Testis (tissue), 3 donors: ENCODE results near the gene SEC14L1. TPM values are rescaled to one million over a fixed set of nuclear protein-coding genes. Genes with fewer than 3 reads are reported as not detected.

Experiments used
- DNase-seq: peaks from one replicate; pipeline ENCODE4 v3.0.0-alpha.2; 2019
- H3K27ac ChIP-seq, 2 donors: fragments of 200-600 bp; sonication (generic); one replicate each; pipeline ENCODE4 v1.5.1; 2019
- H3K27me3 ChIP-seq: fragments of 200-600 bp; sonication (generic); one replicate; pipeline ENCODE4 v1.5.1; 2019
- H3K36me3 ChIP-seq: fragments of 200-600 bp; sonication (generic); one replicate; pipeline ENCODE4 v1.5.1; 2017; ENCODE audit warnings: low read depth; ENCODE audit errors: missing control alignments
- H3K4me1 ChIP-seq: fragments of 200-600 bp; sonication (generic); one replicate; pipeline ENCODE4 v1.5.1; 2019
- H3K4me3 ChIP-seq, 2 donors: fragments of 200-600 bp; sonication (generic); one replicate each; pipeline ENCODE4 v1.5.1; 2017 to 2019
- H3K9me3 ChIP-seq: fragments of 200-600 bp; sonication (generic); one replicate; pipeline ENCODE4 v1.5.1; 2017
- CTCF ChIP-seq, 3 experiments: fragments of 450-650 bp in 2 of 3; fragments of 200-600 bp in 1 of 3; sonication (generic) in 1 of 3; IDR thresholded peaks; one replicate each; pipeline ENCODE4 v1.5.1; 2016 to 2019; ENCODE audit warnings: antibody characterized with exemption in 3 of 3, mild to moderate bottlenecking in 2 of 3, moderate library complexity in 1 of 3
- POLR2A ChIP-seq: fragments of 450-650 bp; IDR thresholded peaks from one replicate; pipeline ENCODE4 v1.6.1; 2017; ENCODE audit warnings: antibody characterized with exemption, mild to moderate bottlenecking, moderate library complexity
- WGBS, 2 donors: methylation state at CpG; one replicate each; pipeline ENCODE4 v1.1.5; 2018; 5-methylcytosine and 5-hydroxymethylcytosine counted together
- intact Hi-C: fragments of 100-400 bp; cut with DNase I; formaldehyde crosslinking; loops from one replicate; pipeline ENCODE4 v1.15.1; 2023; ENCODE audit warnings: low total_unique reads
- polyA plus RNA-seq: library from polyadenylated mRNA; stranded (reverse); fragments of 350-450 nt; fragmentation: Illumina TruSeq; extraction: RNeasy Lipid Tissue Mini Kit (QIAGEN cat#74804); gene quantifications from one replicate; pipeline ENCODE4 v1.2.3, GENCODE V29; 2014; ENCODE audit warnings: low read depth, low replicate concordance; ENCODE audit not compliant: insufficient read depth
- total RNA-seq, 2 donors: library from RNA; depleted of rRNA; stranded (reverse); fragments of >200 nt; gene quantifications; one replicate each; pipeline ENCODE4 v1.2.3, GENCODE V29; 2016

Gene SEC14L1
- total and polyA plus RNA-seq, 3 donors from 2014 or later = 143 to 262 (median 240) TPM

- WGBS, 2 donors = 61 to 63% methylated on average over 8 of the region's 8 CpGs
- Histone ChIP-seq H3K27ac (peak overlapping the region; percentile 35 to 85), H3K27me3 (no peaks in the 10 kb centered on the region), H3K4me3 (no peak overlapping the region), H3K9me3 (no peaks in the 10 kb centered on the region), H3K36me3 (no peaks in the 10 kb centered on the region), H3K4me1 (peaks cover 63% of the 10 kb centered on the region)
- DNase-seq = no peak
- intact Hi-C loops = no loop called here
- no peak for TF ChIP-seq CTCF (IDR thresholded peaks at IDR 0.05)
- TF ChIP-seq POLR2A = no peak
These were observed 20.2 kb downstream of the SEC14L1 start for GRCh38 chr17:77160875-77161530.

- DNase-seq = no peak
- no peak for TF ChIP-seq POLR2A
- no peak for TF ChIP-seq CTCF (IDR thresholded peaks at IDR 0.05)
- intact Hi-C loops = no loop called here
- peak overlapping the region; percentile 74 to 85 for H3K27ac ChIP-seq
- H3K36me3 ChIP-seq = no peaks in the 10 kb centered on the region
- WGBS, 2 donors = 83 to 89% methylated on average over 14 to 17 of the region's 17 CpGs
- H3K27me3 ChIP-seq = no peaks in the 10 kb centered on the region
- no peak overlapping the region for H3K4me3 ChIP-seq
- H3K4me1 ChIP-seq = peaks cover 72% of the 10 kb centered on the region
- H3K9me3 ChIP-seq = no peaks in the 10 kb centered on the region
These were observed 21.2 kb downstream of the SEC14L1 start for GRCh38 chr17:77161953-77162352.

- Histone ChIP-seq H3K9me3 (no peaks in the 10 kb centered on the region), H3K36me3 (no peaks in the 10 kb centered on the region), H3K27me3 (no peaks in the 10 kb centered on the region), H3K27ac (peak overlapping the region; percentile 74 to 85), H3K4me3 (no peak overlapping the region), H3K4me1 (peaks cover 72% of the 10 kb centered on the region)
- intact Hi-C loops = no loop called here
- no peak for TF ChIP-seq POLR2A
- TF ChIP-seq CTCF (IDR thresholded peaks at IDR 0.05) = no peak
- peak; percentile 56 for DNase-seq
- WGBS, 2 donors = 30 to 47% methylated on average over 10 of the region's 10 CpGs
These were observed 22.2 kb downstream of the SEC14L1 start for GRCh38 chr17:77163001-77163400.

GRCh38 chr17:77163511-77164280 lies 22.9 kb downstream of the SEC14L1 start:
- no peak for TF ChIP-seq CTCF (IDR thresholded peaks at IDR 0.05)
- TF ChIP-seq POLR2A = no peak
- Histone ChIP-seq H3K27me3 (no peaks in the 10 kb centered on the region), H3K9me3 (no peaks in the 10 kb centered on the region), H3K27ac (peak overlapping the region; percentile 74 to 85), H3K4me3 (no peak overlapping the region), H3K36me3 (no peaks in the 10 kb centered on the region), H3K4me1 (peaks cover 73% of the 10 kb centered on the region)
- DNase-seq = no peak
- WGBS, 2 donors = 49 to 61% methylated on average over 17 of the region's 17 CpGs
- intact Hi-C loops = no loop called here
